Suppressor macrophage (primary cell): ENCODE results near the gene LHFPL2.
A peak's percentile ranks its signal among the peaks of the same experiment; 100 is the strongest.
"Not testable (repeated sequence)": the region's sequence is repeated elsewhere in the genome, so short reads cannot be mapped to it uniquely, and the experiment has no call there.

Experiments
- DNase-seq, 4 experiments: peaks; one replicate each; pipeline ENCODE4 v3.0.0-alpha.2; 2020 to 2022
- total RNA-seq, 17 experiments: gene quantifications; one replicate each; lab custom pipeline; 2026; ENCODE audit warnings: mixed read lengths in 6 of 17, inconsistent platforms in 3 of 17; lab: John Stamatoyannopoulos, UW

LHFPL2 gene
- total RNA-seq: 94.7 to 805 (median 523) reads per million in 17 experiments

- DNase-seq: peak; percentile 55 to 81 (median 73)
These were observed at the start of gene LHFPL2 for GRCh38 chr5:78648359-78649210. Gene LHFPL2 (minus strand): TSS chr5:78648772. CDS start chr5:78510213, 138,559 bp downstream.

GRCh38 chr5:78696637-78697036, 48.1 kb upstream of the LHFPL2 start:
- no peak for DNase-seq

GRCh38 chr5:78696052-78696451, 47.5 kb upstream of the LHFPL2 start:
- DNase-seq: not testable (repeated sequence)

- DNase-seq: no peak
These were observed 44.8 kb upstream of the LHFPL2 start for GRCh38 chr5:78693339-78693738.

- DNase-seq: peak in 2 of 4 experiments; percentile 10 to 11
These were observed 42.8 kb upstream of the LHFPL2 start for GRCh38 chr5:78691084-78691960.

- DNase-seq: no peak
These were observed 41.8 kb upstream of the LHFPL2 start for GRCh38 chr5:78690253-78690972.

GRCh38 chr5:78689540-78690252, 41.1 kb upstream of the LHFPL2 start:
- DNase-seq: no peak

GRCh38 chr5:78687514-78687913, 38.9 kb upstream of the LHFPL2 start:
- not testable (repeated sequence) for DNase-seq

GRCh38 chr5:78683905-78684304, 35.3 kb upstream of the LHFPL2 start:
- DNase-seq: not testable (repeated sequence)

- no peak for DNase-seq
These were observed 31.3 kb upstream of the LHFPL2 start for GRCh38 chr5:78679905-78680304.

- peak; percentile 53 to 87 (median 76) for DNase-seq
These were observed 29.5 kb upstream of the LHFPL2 start for GRCh38 chr5:78677777-78678668.

GRCh38 chr5:78675956-78676730, 27.6 kb upstream of the LHFPL2 start:
- no peak for DNase-seq

GRCh38 chr5:78673827-78674226, 25.3 kb upstream of the LHFPL2 start:
- not testable (repeated sequence) for DNase-seq

- no peak for DNase-seq
These were observed 23.6 kb upstream of the LHFPL2 start for GRCh38 chr5:78672154-78672553.

- no peak for DNase-seq
These were observed 23.0 kb upstream of the LHFPL2 start for GRCh38 chr5:78671609-78672008.

GRCh38 chr5:78670701-78671269, 22.2 kb upstream of the LHFPL2 start:
- no peak for DNase-seq

GRCh38 chr5:78669331-78669730, 20.8 kb upstream of the LHFPL2 start:
- DNase-seq: no peak

- no peak for DNase-seq
These were observed 19.0 kb upstream of the LHFPL2 start for GRCh38 chr5:78667461-78668103.

GRCh38 chr5:78666975-78667374, 18.4 kb upstream of the LHFPL2 start:
- DNase-seq: not testable (repeated sequence)
